Mononuclear cell (primary cell): ENCODE measurements around the gene MACIR. TPM values are rescaled to one million over a fixed set of nuclear protein-coding genes. Genes with fewer than 3 reads are reported as not detected.
"Not testable (repeated sequence)": the region's sequence is repeated elsewhere in the genome, so short reads cannot be mapped to it uniquely, and the experiment has no call there.

Experiments
- H3K27me3 ChIP-seq: 2 replicates; pipeline ENCODE4 v1.6.0; 2011; ENCODE audit warnings: low read length, control low read depth; ENCODE audit not compliant: insufficient read depth
- H3K4me1 ChIP-seq: 2 replicates; pipeline ENCODE4 v1.5.1; 2011; ENCODE audit warnings: mild to moderate bottlenecking, low read length, control low read depth; ENCODE audit not compliant: insufficient read depth
- H3K4me3 ChIP-seq: 2 replicates; pipeline ENCODE4 v1.5.1; 2011; ENCODE audit warnings: mild to moderate bottlenecking, low read length, moderate library complexity
- H3K9me3 ChIP-seq: 2 replicates; pipeline ENCODE4 v1.5.1; 2011; ENCODE audit warnings: low read depth, mild to moderate bottlenecking, control low read depth, low read length
- total RNA-seq: library from RNA; depleted of rRNA; stranded (reverse); fragments of >200 nt; gene quantifications from one replicate; pipeline ENCODE4 v1.2.3, GENCODE V29; 2012

The MACIR gene, protein sequence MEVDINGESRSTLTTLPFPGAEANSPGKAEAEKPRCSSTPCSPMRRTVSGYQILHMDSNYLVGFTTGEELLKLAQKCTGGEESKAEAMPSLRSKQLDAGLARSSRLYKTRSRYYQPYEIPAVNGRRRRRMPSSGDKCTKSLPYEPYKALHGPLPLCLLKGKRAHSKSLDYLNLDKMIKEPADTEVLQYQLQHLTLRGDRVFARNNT
- 3.3 TPM for total RNA-seq

DNA sequence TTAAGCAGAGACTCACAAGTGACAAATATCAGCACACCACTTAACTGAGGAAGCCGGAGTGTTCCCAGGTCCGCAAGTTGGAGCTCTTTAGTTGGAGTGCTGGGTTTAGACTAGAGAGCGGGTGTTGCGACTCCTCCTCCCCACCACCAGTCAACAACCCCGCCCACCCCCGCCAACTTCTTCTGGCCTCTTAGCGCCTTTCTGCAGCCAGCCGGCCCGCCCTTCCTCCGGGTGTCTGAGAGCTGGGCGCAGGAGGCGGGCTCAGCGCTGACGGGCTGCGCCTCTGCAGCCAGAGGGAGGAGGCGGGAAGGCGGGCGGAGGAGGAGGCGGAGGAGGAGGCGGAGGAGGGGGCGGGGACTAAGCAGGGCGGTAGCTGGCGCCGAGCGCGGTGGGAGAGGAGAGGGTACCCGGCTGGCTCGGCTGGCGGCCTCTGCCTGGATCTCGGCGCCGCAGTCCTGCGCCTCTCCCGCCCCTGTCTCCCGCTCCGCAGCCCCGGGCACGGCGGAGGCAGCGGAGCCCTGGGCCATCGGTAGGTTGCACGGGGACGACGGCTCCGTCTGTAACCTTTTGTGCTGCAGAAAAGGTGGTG is at the start of gene MACIR:
MACIR (plus strand) TSS at position 396 of the 589 bp plus-strand sequence. CDS start 17,157 bp downstream, outside the sequence.
- Histone ChIP-seq H3K27me3 (no peaks in the 10 kb centered on the region), H3K4me3 (peak within 1 kb of the TSS; percentile 69), H3K9me3 (no peaks in the 10 kb centered on the region)

DNA sequence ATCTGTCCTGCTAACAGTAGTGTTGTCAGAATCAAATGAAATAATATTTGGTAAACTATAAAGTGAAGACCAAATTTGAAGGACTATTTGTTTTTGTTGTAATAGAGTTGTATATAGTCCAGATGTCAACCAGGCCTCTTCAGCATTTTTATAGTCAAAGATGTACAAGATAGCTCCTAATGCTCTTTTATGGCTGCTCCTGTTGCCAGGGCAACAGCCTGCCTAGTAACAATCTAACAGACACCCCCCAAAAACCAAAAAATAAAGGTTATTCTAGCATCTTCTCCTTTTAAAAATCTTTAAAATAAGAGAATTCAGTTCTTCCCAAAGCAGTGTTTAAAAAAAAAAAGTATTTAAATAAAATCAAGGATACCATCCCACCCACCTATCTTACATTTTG is 49.5 kb upstream of the MACIR start:
- Histone ChIP-seq H3K4me3 (no peak overlapping the region), H3K27me3 (no peaks in the 10 kb centered on the region), H3K4me1 (peaks cover 11% of the 10 kb centered on the region), H3K9me3 (no peaks in the 10 kb centered on the region)

More for the DNA sequence above, at the start of gene MACIR:
- peaks cover 11% of the 10 kb centered on the region for H3K4me1 ChIP-seq

DNA sequence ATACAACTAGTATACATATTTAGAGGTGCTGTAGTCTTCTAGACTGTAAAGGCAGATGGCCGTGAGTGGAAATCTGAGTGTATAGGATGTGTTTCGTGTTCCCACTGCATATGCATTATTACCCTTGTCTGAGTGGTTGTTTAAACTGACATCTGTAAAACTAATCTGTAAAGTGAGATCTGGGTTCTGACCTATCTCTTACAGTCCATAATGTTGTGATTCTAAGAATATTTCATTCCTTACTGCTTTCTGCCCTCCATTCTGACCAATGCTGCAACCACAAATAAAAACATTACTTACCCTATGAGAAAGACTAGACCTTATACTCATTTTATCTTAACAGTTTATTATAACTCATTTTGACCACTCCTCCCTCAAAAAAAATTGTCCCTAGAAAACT is 47.6 kb upstream of the MACIR start:
- H3K27me3 ChIP-seq: no peaks in the 10 kb centered on the region
- H3K9me3 ChIP-seq: no peaks in the 10 kb centered on the region
- H3K4me3 ChIP-seq: no peak overlapping the region
- peaks cover 11% of the 10 kb centered on the region for H3K4me1 ChIP-seq

DNA sequence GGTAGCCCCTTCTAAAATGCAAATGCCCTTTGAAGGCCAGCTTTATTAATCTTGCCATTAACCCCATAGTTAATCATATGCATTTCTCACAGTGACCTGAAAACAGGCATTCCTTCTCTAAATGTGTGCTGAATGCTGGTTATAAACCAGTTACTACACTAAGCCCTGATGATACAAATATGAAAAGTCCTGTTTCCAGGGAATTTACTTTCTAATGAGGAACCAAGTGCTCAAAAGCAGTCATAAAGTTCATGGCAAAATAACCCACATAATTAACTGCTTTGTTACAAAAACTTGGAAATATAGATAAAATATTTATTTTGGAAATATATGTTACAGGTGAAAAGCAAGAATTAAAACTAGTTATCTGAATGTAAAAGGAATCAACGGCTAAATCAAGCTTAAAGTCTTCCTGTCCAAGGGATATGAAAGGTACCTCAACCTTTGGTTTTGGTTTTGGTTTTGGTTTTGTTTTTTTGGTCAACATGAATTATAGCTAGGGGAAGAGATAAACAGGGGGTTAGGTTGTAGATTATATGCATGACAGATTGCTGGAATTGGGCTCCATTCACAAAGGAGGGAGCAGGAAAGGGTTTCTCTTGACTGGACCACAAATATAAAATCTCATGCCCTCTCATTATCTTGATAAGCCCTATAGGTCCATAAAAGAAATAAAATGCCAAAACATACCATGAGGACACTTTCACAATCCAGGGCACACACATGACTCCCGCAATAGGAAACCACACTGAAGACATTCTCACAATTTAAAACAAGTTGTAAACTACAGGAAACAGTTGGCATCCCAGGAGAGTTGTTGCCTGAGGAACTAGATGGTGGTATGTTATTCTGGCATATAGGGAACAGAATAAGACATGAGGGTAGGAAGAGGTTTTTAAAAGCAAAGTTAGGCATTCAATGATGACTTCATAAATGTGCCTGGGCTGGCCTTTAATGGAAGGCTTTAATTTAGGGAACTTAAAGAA is 46.7 kb upstream of the MACIR start:
- Histone ChIP-seq H3K4me3 (no peak overlapping the region), H3K9me3 (no peaks in the 10 kb centered on the region), H3K27me3 (no peaks in the 10 kb centered on the region), H3K4me1 (peaks cover 8% of the 10 kb centered on the region)

DNA sequence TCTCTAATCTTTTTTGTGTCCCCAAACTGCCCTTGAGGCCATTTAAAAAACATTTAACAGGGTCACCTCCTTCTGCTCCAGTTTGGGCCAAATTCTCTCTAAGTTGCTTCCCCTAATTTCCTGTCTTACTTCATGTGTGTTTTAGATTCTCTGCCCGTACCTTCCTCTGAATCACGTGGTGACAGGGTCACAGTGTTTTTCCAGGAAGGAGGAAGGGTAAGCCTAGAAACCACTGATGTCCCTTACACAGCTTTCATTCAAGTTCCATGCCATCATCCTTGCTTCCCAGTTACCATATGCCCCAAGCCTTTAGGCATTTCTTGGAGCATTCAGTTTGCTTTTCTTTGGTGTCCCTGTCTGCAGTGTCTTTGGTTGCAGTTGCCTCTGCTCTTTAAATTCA is 42.4 kb upstream of the MACIR start:
- no peak overlapping the region for H3K4me3 ChIP-seq
- H3K4me1 ChIP-seq: peaks cover 5% of the 10 kb centered on the region
- no peaks in the 10 kb centered on the region for H3K27me3 ChIP-seq
- H3K9me3 ChIP-seq: no peaks in the 10 kb centered on the region

DNA sequence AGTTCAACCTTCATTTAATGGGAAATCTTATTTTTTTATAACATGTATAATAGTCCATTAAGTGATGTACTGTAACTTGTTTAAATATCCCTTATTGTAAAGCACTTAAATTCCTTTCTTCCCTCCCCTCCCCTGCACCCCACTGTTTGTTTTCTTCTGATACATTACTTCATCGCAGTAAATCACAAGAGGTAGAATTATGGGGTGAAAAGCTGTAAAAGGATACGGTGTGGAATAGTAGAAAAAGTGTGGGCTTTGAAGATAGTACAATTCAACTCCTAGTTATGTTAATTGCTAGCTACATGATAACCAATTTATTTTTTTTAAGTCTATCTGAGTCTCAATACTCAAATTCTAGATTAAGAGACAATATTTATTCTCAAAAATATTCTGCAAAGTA is 41.9 kb upstream of the MACIR start:
- Histone ChIP-seq H3K9me3 (no peaks in the 10 kb centered on the region), H3K4me3 (no peak overlapping the region), H3K4me1 (peaks cover 5% of the 10 kb centered on the region), H3K27me3 (no peaks in the 10 kb centered on the region)

DNA sequence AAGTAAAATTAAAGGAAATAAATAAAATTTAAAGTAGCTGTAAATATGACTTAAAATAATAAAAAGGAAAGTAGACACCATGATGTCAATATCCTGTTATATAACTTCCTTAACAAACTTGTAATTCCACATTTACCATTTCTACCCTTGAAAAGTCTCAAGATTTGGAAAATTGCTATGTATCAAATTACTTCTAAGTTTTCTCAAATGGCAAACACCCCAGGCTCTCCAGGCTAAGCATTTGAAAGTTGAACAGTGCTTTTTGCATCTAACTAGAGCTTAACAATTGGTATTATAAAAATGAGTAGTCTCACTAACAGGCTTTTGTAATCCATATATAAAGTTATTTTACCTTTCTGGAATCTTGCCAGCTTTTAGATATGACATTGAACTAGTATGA is 41.5 kb upstream of the MACIR start:
- Histone ChIP-seq H3K9me3 (no peaks in the 10 kb centered on the region), H3K4me3 (no peak overlapping the region), H3K4me1 (peaks cover 1% of the 10 kb centered on the region), H3K27me3 (no peaks in the 10 kb centered on the region)

DNA sequence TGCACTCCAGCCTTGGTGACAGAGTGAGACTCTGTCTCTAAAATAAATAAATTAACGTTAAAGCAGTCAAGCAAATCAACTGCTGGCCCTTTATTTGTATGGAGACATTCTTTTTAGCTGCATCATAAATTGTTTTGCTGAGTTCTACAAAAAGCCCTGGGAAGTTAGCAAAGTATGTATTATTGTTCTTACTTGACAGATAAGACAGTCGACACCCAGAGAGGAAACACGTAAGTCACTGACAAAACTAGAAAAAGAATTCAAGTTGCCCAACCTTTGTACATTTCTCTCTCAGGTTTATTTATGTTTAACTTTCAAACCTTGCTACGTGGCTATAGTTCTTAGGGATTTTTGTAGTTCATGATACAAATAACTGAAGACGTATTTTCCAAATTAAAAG is 40.4 kb upstream of the MACIR start:
- no peaks in the 10 kb centered on the region for H3K9me3 ChIP-seq
- no peak overlapping the region for H3K4me3 ChIP-seq
- H3K27me3 ChIP-seq: no peaks in the 10 kb centered on the region
- no peaks in the 10 kb centered on the region for H3K4me1 ChIP-seq

DNA sequence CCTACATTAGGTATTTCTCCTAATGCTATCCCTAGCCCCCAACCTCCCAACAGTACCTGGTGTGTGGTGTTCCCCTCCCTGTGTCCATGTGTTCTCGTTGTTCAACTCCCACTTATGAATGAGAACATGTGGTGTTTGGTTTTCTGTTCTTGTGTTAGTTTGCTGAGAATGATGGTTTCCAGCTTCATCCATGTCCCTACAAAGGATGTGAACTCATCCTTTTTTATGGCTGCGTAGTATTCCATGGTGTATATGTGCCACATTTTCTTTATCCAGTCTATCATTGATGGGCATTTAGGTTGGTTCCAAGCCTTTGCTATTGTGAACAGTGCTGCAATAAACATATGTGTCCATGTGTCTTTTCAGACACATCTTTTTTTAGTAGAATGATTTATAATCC is 39.5 kb upstream of the MACIR start:
- not testable (repeated sequence) for H3K4me1 ChIP-seq, H3K4me3 ChIP-seq

DNA sequence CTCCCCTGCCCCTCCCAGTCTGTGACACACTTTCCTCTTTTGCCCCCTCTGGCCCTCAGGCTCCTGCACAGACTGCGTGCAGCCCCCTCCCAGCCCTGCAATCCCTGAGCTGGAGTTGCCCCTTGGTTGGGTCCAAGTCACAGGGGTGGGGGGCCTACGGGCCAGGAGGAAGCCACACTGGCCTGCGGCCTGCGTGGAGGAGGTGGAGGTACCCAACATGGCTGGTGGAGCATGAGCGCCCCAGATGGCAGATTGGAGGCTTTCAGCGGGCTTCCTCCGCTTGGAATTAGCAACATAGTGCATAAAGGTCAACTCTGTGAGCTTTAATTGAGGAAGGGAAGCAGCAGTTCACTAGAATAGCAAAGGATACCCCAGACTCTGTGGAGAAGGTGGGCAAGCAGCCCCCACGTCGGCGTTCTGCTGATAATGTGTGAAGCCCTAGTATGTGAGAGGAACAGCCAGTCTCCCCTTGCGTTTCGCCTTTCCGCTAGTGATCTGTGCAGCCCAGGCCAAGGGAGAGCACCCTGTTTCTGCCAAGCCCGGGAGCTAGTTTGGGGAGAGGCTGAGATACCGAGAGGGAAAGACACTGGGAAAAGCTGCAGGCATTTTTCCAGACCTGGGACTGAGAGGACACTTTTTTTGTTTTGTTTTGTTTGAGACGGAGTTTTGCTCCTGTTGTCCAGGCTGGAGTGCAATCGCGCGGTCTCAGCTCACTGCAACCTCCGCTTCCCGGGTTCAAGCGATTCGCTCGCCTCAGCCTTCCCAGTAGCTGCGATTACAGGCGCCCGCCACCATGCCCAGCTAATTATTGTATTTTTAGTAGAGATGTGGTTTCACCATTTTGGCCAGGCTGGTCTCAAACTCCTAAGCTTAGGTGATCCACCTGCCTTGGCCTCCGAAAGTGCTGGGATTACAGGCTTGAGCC is 35.3 kb upstream of the MACIR start:
- H3K4me3 ChIP-seq: no peak overlapping the region

More for the DNA sequence above, 39.5 kb upstream of the MACIR start:
- H3K27me3 ChIP-seq, H3K9me3 ChIP-seq: not testable (repeated sequence)

DNA sequence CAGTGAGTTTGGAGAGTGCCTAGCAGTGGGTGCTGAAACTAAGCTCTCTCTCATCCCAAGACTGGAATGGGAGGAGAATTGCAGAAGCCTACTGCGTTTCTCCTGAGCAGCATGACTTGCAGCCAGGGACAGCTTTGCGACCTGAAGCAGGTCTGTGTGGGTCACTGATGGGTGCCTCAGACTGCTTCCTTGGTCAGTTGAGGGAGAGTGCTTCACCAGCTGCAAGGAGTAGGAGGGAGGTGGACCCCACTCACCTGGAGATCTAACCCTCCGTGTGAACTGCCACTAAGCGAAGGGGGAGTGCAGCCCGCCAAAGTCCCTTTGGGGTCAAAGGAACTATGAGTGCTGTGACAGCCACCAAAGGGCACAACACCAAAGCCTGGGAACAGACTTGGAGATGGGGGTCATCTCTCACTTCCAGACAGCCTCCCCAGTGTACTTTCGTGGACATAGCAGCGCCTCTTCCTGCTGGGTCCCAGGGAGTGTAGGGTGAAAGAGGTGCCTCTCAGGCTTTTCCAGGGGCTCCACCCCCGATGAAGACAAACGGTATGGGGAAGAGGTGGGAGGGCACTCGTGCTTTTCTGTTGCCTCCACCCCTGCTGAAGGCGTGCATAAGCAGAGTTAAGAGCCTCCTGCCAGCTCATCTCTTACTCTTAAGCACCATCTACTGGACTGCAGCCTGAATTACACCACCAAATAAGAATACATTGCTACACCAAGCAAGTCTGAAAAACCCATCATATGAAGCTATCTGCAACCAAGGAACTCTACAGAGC is 34.3 kb upstream of the MACIR start:
- Histone ChIP-seq H3K4me1 (no peaks in the 10 kb centered on the region), H3K4me3 (no peak overlapping the region), H3K9me3 (no peaks in the 10 kb centered on the region), H3K27me3 (no peaks in the 10 kb centered on the region)

More for the DNA sequence above, 35.3 kb upstream of the MACIR start:
- Histone ChIP-seq H3K4me1 (no peaks in the 10 kb centered on the region), H3K9me3 (no peaks in the 10 kb centered on the region), H3K27me3 (no peaks in the 10 kb centered on the region)

DNA sequence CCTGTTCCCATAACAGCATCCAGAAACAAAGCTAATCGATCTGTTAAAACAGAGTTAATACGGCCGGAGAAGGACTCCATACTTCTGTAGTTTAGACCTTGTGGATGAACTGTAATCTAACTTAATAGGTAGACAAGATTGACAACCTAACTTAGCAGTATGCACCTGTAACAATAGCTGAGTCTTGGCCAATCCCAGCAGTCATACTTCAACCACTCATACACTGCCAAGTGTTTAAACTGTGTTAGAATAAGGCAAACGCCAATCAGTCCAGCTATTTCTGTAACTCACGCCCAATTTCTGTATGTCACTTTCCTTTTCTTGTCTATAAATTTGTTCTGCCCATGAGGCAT is 33.7 kb upstream of the MACIR start:
- Histone ChIP-seq H3K4me1 (no peaks in the 10 kb centered on the region), H3K9me3 (no peaks in the 10 kb centered on the region), H3K27me3 (no peaks in the 10 kb centered on the region), H3K4me3 (no peak overlapping the region)

DNA sequence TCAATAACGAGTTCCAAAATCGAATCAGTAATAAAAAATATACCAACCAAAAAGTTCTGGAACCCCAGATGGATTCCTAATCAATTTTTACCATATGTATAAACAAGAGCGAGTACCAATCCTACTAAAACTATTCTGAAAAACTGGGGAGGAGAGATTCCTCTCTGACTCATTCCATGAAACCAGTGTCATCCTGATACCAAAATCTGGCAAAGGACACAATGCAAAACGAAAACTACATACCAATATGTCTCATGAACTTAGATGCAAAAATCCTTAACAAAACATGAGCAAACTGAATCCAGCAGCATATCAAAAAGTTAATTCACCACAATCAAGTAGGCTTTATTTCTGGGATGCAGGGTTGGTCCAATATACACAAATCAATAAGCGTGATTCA is 30.5 kb upstream of the MACIR start:
- no peaks in the 10 kb centered on the region for H3K27me3 ChIP-seq
- H3K9me3 ChIP-seq: no peaks in the 10 kb centered on the region
- H3K4me3 ChIP-seq: no peak overlapping the region
- H3K4me1 ChIP-seq: no peaks in the 10 kb centered on the region

DNA sequence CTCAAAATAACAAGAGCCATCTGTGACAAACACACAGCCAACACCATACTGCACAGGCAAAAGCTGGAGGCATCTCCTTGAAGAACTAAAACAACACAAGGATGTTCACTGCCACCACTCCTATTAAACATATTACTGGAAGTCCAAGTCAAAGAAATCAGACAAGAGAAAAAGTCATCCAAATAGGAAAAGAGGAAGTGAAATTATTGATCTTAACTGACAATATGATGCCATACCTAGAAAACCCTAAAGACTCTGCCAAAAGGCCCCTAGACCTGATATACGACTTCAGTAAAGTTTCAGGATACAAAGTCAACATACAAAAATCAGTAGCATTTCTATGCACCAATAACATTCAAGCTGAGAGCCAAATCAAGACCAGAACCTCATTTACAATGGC is 30.0 kb upstream of the MACIR start:
- H3K27me3 ChIP-seq: no peaks in the 10 kb centered on the region
- no peak overlapping the region for H3K4me3 ChIP-seq
- H3K4me1 ChIP-seq: no peaks in the 10 kb centered on the region
- H3K9me3 ChIP-seq: no peaks in the 10 kb centered on the region
